OCI-M2 (cell line): ENCODE data around the gene MBOAT2.
"Not testable (repeated sequence)": the region's sequence is repeated elsewhere in the genome, so short reads cannot be mapped to it uniquely, and the experiment has no call there.

Experiments used
- DNase-seq: peaks from one replicate; lab custom pipeline; 2025; ENCODE audit not compliant: unreplicated experiment; lab: John Stamatoyannopoulos, UW

MBOAT2 gene

GRCh38 chr2:9003616-9004337 lies at the start of gene MBOAT2:
MBOAT2 (minus strand) TSS chr2:9003684; CDS start chr2:9003614, 70 bp downstream.
- no peak for DNase-seq

GRCh38 chr2:9052821-9053533 lies 49.5 kb upstream of the MBOAT2 start:
- DNase-seq: no peak

- not testable (repeated sequence) for DNase-seq
These were observed 48.0 kb upstream of the MBOAT2 start for GRCh38 chr2:9051451-9051850.

- no peak for DNase-seq
These were observed 46.8 kb upstream of the MBOAT2 start for GRCh38 chr2:9050122-9050809.

GRCh38 chr2:9045595-9045994 lies 42.1 kb upstream of the MBOAT2 start:
- no peak for DNase-seq

GRCh38 chr2:9043491-9043890 lies 40.0 kb upstream of the MBOAT2 start:
- DNase-seq: not testable (repeated sequence)

GRCh38 chr2:9037166-9037565 lies 33.7 kb upstream of the MBOAT2 start:
- no peak for DNase-seq

- DNase-seq: no peak
These were observed 30.1 kb upstream of the MBOAT2 start for GRCh38 chr2:9033385-9034168.

GRCh38 chr2:9032536-9033255 lies 29.2 kb upstream of the MBOAT2 start:
- DNase-seq: no peak

GRCh38 chr2:9032121-9032520 lies 28.6 kb upstream of the MBOAT2 start:
- no peak for DNase-seq

- no peak for DNase-seq
These were observed 27.8 kb upstream of the MBOAT2 start for GRCh38 chr2:9031246-9031645.

GRCh38 chr2:9030841-9031240 lies 27.4 kb upstream of the MBOAT2 start:
- DNase-seq: no peak

- DNase-seq: no peak
These were observed 26.7 kb upstream of the MBOAT2 start for GRCh38 chr2:9030190-9030589.

GRCh38 chr2:9029721-9030120 lies 26.2 kb upstream of the MBOAT2 start:
- DNase-seq: no peak

- no peak for DNase-seq
These were observed 24.4 kb upstream of the MBOAT2 start for GRCh38 chr2:9027884-9028283.

- no peak for DNase-seq
These were observed 22.3 kb upstream of the MBOAT2 start for GRCh38 chr2:9025746-9026145.

- DNase-seq: no peak
These were observed 21.1 kb upstream of the MBOAT2 start for GRCh38 chr2:9024575-9024974.

- no peak for DNase-seq
These were observed 18.2 kb upstream of the MBOAT2 start for GRCh38 chr2:9021563-9022211.

- no peak for DNase-seq
These were observed 16.8 kb upstream of the MBOAT2 start for GRCh38 chr2:9020267-9020666.

- no peak for DNase-seq
These were observed 15.1 kb upstream of the MBOAT2 start for GRCh38 chr2:9018534-9018933.
